ENCODE results near the gene TERT. TPM values are rescaled to one million over a fixed set of nuclear protein-coding genes. Genes with fewer than 3 reads are reported as not detected.
A peak's percentile ranks its signal among the peaks of the same experiment; 100 is the strongest.

TERT gene
- total RNA-seq, 1 experiment from 2014 or later = 0.80 TPM

DNA sequence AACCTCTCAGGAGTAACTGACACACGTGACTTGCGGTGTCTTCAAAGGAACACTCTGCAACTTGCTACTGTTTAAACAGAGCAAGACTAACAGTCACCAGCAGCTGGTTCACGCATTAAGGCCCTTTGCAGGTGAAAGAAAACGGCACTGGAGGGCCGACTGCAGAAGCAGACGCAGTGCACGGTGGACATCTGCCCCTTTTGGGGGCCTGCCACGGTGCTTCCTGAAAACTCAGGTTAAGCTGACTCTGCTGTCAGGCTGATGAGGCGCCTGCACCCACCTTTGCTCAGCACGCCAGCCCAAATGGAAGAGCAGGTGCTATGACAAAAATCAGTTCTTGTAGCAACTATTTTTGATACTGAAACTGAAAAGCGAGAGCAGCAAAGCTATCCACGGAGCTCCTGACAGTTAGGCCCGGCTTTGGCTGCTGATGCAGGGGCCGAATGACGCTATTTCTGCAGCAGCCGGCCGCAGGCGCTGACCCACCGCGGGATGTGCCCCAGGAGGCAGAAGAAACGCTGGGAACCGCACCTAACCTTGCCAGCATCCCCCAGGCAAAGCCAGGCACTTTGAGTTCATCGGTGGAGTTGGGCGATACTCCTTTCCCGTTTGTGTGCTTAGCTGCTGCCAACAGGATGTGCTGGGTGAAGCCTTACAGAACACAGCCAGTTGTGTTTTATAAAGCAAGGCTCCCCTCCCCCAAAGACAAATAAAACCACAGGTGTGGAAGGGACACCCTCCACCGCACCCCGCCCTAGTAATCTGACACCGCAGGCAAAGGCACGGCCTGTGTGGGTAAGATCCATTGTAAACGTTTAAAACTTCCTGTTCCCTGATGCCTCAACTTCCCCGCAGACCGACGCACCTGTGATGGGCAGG is 21.1 kb upstream of the TERT start:
- H3K79me2 ChIP-seq (ENCODE audit: low read length) = no peaks in the 10 kb centered on the region
- peak overlapping the region; percentile 86 for H3K4me2 ChIP-seq (ENCODE audit: low read length)
- H3K4me1 ChIP-seq (ENCODE audit: insufficient read depth, low read length) = peaks cover 28% of the 10 kb centered on the region
- H3K9me3 ChIP-seq (ENCODE audit: low read length) = peaks cover under 1% of the 10 kb centered on the region; the same call in 1 of the 2 replicates
- peak; percentile 91 for ATAC-seq
- TSS peak; percentile 50 for BruUV-seq (replicated peaks)
- POLR2A ChIA-PET (ENCODE audit: unreplicated experiment) = interaction anchor here (0.6 kb wide), 2 partner anchors 16 to 761 kb away, joined by 3 to 4 read pairs; no protein-coding TSS in a partner anchor
- H3K9ac ChIP-seq (ENCODE audit: low read length) = peak overlapping the region; percentile 36
- intact Hi-C loops (cut with micrococcal nuclease) = no loop called here
- TF ChIP-seq EZH2 (IDR thresholded peaks at IDR 0.05; ENCODE audit: low read length, unreplicated experiment) (no peak), EZH2phosphoT487 (IDR thresholded peaks at IDR 0.05; ENCODE audit: borderline replicate concordance, low read length) (no peak)
- TF ChIP-seq, protein P1, sequence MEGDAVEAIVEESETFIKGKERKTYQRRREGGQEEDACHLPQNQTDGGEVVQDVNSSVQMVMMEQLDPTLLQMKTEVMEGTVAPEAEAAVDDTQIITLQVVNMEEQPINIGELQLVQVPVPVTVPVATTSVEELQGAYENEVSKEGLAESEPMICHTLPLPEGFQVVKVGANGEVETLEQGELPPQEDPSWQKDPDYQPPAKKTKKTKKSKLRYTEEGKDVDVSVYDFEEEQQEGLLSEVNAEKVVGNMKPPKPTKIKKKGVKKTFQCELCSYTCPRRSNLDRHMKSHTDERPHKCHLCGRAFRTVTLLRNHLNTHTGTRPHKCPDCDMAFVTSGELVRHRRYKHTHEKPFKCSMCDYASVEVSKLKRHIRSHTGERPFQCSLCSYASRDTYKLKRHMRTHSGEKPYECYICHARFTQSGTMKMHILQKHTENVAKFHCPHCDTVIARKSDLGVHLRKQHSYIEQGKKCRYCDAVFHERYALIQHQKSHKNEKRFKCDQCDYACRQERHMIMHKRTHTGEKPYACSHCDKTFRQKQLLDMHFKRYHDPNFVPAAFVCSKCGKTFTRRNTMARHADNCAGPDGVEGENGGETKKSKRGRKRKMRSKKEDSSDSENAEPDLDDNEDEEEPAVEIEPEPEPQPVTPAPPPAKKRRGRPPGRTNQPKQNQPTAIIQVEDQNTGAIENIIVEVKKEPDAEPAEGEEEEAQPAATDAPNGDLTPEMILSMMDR (conservative IDR thresholded peaks at IDR 0.05; ENCODE audit: low read depth, low read length) = no peak
- H3K4me3 ChIP-seq (ENCODE audit: low read length) = peak overlapping the region; percentile 63
- H3F3A ChIP-seq (ENCODE audit: low read length, unreplicated experiment) = peaks cover 5% of the 10 kb centered on the region
- H3K27ac ChIP-seq (ENCODE audit: low read length) = peak overlapping the region; percentile 77
- no peaks in the 10 kb centered on the region for H3K9me2 ChIP-seq (replicated peaks; ENCODE audit: low read length)
- H2AFZ ChIP-seq (ENCODE audit: low read length) = peak overlapping the region; percentile 34
- CTCF ChIA-PET = no interaction called here
- peak; percentile 97 for DNase-seq
- H3K27me3 ChIP-seq (ENCODE audit: low read length) = no peaks in the 10 kb centered on the region
- H4K20me1 ChIP-seq (ENCODE audit: low read length) = no peaks in the 10 kb centered on the region
- H3K36me3 ChIP-seq (ENCODE audit: low read depth, low read length) = peaks cover 15% of the 10 kb centered on the region

DNA sequence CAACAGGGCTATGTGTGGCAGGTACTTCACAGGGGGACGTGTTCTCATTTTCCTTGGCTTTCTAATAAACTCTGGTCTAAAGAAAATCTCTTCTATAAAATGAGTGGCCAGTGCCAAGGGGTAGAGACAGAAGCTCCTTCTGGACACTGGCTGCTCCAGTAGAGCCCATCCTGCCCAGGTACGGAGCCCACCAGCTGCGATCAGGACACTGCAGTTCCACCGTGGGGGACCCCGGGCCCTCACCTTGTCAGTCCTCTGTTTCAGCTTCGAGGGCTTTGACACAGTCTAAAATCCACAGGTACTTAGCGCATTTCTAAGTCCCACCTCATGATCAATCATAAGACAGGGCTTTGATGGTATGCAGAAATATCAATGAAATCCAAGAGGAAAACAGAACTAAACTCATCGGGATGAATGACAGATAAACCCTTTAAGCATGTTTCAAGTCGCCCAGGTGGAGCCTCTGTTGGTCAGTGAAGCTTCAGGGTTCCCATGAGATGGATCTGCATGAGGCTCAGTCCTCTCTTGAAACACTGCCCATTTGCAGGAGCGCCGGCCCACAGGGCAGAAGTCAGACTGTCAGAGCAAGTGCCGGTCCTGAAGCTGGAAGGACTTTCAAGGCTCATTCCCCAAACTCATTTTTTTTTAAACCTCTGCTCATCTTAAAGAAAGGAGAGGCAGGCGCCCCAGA is 20.3 kb upstream of the TERT start:
- Histone ChIP-seq H3K4me1 (ENCODE audit: insufficient read depth, low read length) (peaks cover 28% of the 10 kb centered on the region), H3K27ac (ENCODE audit: low read length) (peak overlapping the region; percentile 77), H3F3A (ENCODE audit: low read length, unreplicated experiment) (peaks cover 5% of the 10 kb centered on the region), H3K27me3 (ENCODE audit: low read length) (no peaks in the 10 kb centered on the region), H3K9me2 (replicated peaks; ENCODE audit: low read length) (no peaks in the 10 kb centered on the region), H3K36me3 (ENCODE audit: low read depth, low read length) (peaks cover 8% of the 10 kb centered on the region), H3K4me3 (ENCODE audit: low read length) (peak overlapping the region; percentile 63), H3K9me3 (ENCODE audit: low read length) (peaks cover 8% of the 10 kb centered on the region; the same call in 1 of the 2 replicates), H3K4me2 (ENCODE audit: low read length) (peak overlapping the region; percentile 86), H3K79me2 (ENCODE audit: low read length) (no peaks in the 10 kb centered on the region), H2AFZ (ENCODE audit: low read length) (peak overlapping the region; percentile 34), H4K20me1 (ENCODE audit: low read length) (no peaks in the 10 kb centered on the region), H3K9ac (ENCODE audit: low read length) (peak overlapping the region; percentile 36)
- no TSS peak for BruUV-seq (replicated peaks)
- ChIA-PET CTCF (no interaction called here), POLR2A (ENCODE audit: unreplicated experiment) (interaction anchor here (0.6 kb wide), 2 partner anchors 15 to 762 kb away, joined by 3 to 4 read pairs; no protein-coding TSS in a partner anchor)
- intact Hi-C loops (cut with micrococcal nuclease) = no loop called here
- ATAC-seq (no peak), DNase-seq (no peak)
- TF ChIP-seq EZH2phosphoT487 (IDR thresholded peaks at IDR 0.05; ENCODE audit: borderline replicate concordance, low read length) (no peak), EZH2 (IDR thresholded peaks at IDR 0.05; ENCODE audit: low read length, unreplicated experiment) (no peak)
- TF ChIP-seq, protein P1 (conservative IDR thresholded peaks at IDR 0.05; ENCODE audit: low read depth, low read length) = no peak

Measured in PC-3 (cell line).